CD14-positive monocyte (primary cell): ENCODE data around the gene PMM1. TPM values are rescaled to one million over a fixed set of nuclear protein-coding genes. Genes with fewer than 3 reads are reported as not detected.

ENCODE experiments used
- DNase-seq, 3 donors: peaks; one replicate each; pipeline ENCODE4 v3.0.0-alpha.2; 2011 to 2022
- H2AFZ ChIP-seq: 2 replicates; pipeline ENCODE4 v1.6.0; 2012; ENCODE audit warnings: mild to moderate bottlenecking, low read depth, low read length, inconsistent platforms; ENCODE audit not compliant: insufficient read depth, poor library complexity, severe bottlenecking
- H3K27ac ChIP-seq, 2 donors: 1 replicate in 1 of 2; 2 replicates in 1 of 2; pipeline ENCODE4 v1.5.1; 2012 to 2013; ENCODE audit warnings: low read length in 2 of 2, control low read depth in 1 of 2, inconsistent platforms in 1 of 2, low read depth in 1 of 2, mild to moderate bottlenecking in 1 of 2
- H3K27me3 ChIP-seq, 2 donors: one replicate each; pipeline versions ENCODE4 v1.6.0 to v1.6.1; 2011 to 2013; ENCODE audit warnings: low read length in 2 of 2; ENCODE audit not compliant: control insufficient read depth in 2 of 2, insufficient read depth in 2 of 2
- H3K36me3 ChIP-seq, 2 donors: replicated peaks in 1 of 2; 1 replicate in 1 of 2; 2 replicates in 1 of 2; pipeline versions ENCODE4 v1.5.1 to v1.6.1; 2012 to 2013; ENCODE audit warnings: low read length in 2 of 2, control low read depth in 1 of 2, inconsistent platforms in 1 of 2, mild to moderate bottlenecking in 1 of 2; ENCODE audit not compliant: insufficient read depth in 2 of 2, control insufficient read depth in 1 of 2
- H3K4me1 ChIP-seq, 2 donors: 1 replicate in 1 of 2; 2 replicates in 1 of 2; pipeline versions ENCODE4 v1.5.1 to v1.6.1; 2012 to 2013; ENCODE audit warnings: low read length in 2 of 2, control low read depth in 1 of 2, inconsistent platforms in 1 of 2, mild to moderate bottlenecking in 1 of 2, moderate library complexity in 1 of 2; ENCODE audit not compliant: insufficient read depth in 2 of 2, control insufficient read depth in 1 of 2
- H3K4me2 ChIP-seq: replicated peaks from 2 replicates; pipeline ENCODE3; 2012; ENCODE audit warnings: low read length, moderate library complexity, mild to moderate bottlenecking; ENCODE audit not compliant: poor library complexity, severe bottlenecking; ENCODE audit errors: extremely low read depth
- H3K4me3 ChIP-seq, 3 experiments: fragments of 200-600 bp in 1 of 3; sonication (generic) in 1 of 3; replicated peaks in 1 of 3; 1 replicate in 2 of 3; 2 replicates in 1 of 3; pipeline ENCODE4 v1.5.1; 2011 to 2013; ENCODE audit warnings: low read length in 3 of 3, mild to moderate bottlenecking in 3 of 3, control low read depth in 2 of 3, low read depth in 2 of 3, inconsistent platforms in 1 of 3, moderate library complexity in 1 of 3
- H3K79me2 ChIP-seq: 2 replicates; pipeline ENCODE4 v1.6.0; 2012; ENCODE audit warnings: mild to moderate bottlenecking, control low read depth, inconsistent platforms, low read length, moderate library complexity; ENCODE audit not compliant: insufficient read depth
- H3K9ac ChIP-seq: 2 replicates; pipeline ENCODE4 v1.6.0; 2017; ENCODE audit warnings: low read length, mild to moderate bottlenecking; ENCODE audit not compliant: insufficient read depth, poor library complexity, severe bottlenecking
- H3K9me3 ChIP-seq, 2 donors: replicated peaks in 1 of 2; 1 replicate in 1 of 2; 2 replicates in 1 of 2; pipeline versions ENCODE4 v1.5.1 to v1.6.1; 2012 to 2013; ENCODE audit warnings: low read length in 2 of 2, control low read depth in 1 of 2; ENCODE audit not compliant: control insufficient read depth in 1 of 2, insufficient read depth in 1 of 2
- H4K20me1 ChIP-seq: 2 replicates; pipeline ENCODE4 v1.6.0; 2012; ENCODE audit warnings: mild to moderate bottlenecking, low read length, control low read depth, moderate library complexity; ENCODE audit not compliant: insufficient read depth
- H3K27ac Mint-ChIP-seq, 7 donors: one replicate each; pipeline ENCODE4 v1.8.0; 2020; ENCODE audit warnings: mild to moderate bottlenecking in 7 of 7, mixed read lengths in 7 of 7, moderate library complexity in 6 of 7, inconsistent platforms in 2 of 7
- H3K27me3 Mint-ChIP-seq, 3 donors: one replicate each; pipeline ENCODE4 v1.8.0; 2021 to 2022; ENCODE audit warnings: low read depth in 3 of 3, mild to moderate bottlenecking in 3 of 3, mixed read lengths in 3 of 3, moderate library complexity in 3 of 3, inconsistent platforms in 1 of 3
- H3K36me3 Mint-ChIP-seq, 2 donors: one replicate each; pipeline ENCODE4 v1.8.0; 2020; ENCODE audit warnings: mixed read lengths in 2 of 2, inconsistent platforms in 1 of 2, mild to moderate bottlenecking in 1 of 2
- H3K4me1 Mint-ChIP-seq: one replicate; pipeline ENCODE4 v1.8.0; 2020; ENCODE audit warnings: mild to moderate bottlenecking, mixed read lengths
- H3K4me3 Mint-ChIP-seq, 2 donors: one replicate each; pipeline ENCODE4 v1.8.0; 2020; ENCODE audit warnings: mild to moderate bottlenecking in 2 of 2, mixed read lengths in 2 of 2, moderate library complexity in 1 of 2
- H3K9me3 Mint-ChIP-seq, 7 donors: one replicate each; pipeline ENCODE4 v1.8.0; 2020 to 2022; ENCODE audit warnings: mixed read lengths in 7 of 7, mild to moderate bottlenecking in 6 of 7, moderate library complexity in 6 of 7, inconsistent platforms in 2 of 7
- WGBS: methylation state at CpG from one replicate; pipeline ENCODE4 v1.1.5; 2013; ENCODE audit warnings: missing lambda C conversion rate; ENCODE audit not compliant: insufficient coverage; 5-methylcytosine and 5-hydroxymethylcytosine counted together
- intact Hi-C, 2 donors: fragments of 100-400 bp; cut with micrococcal nuclease; formaldehyde crosslinking; loops; one replicate each; pipeline versions ENCODE4 v1.15.0 to v1.15.1; 2023
- polyA plus RNA-seq, 3 donors: library from polyadenylated mRNA; depleted of rRNA in 1 of 3; unstranded in 2 of 3; stranded (reverse) in 1 of 3; fragments of 300-500 nt in 2 of 3; fragments of >200 nt in 1 of 3; fragmentation: Illumina TruSeq in 2 of 3; gene quantifications; 1 replicate in 2 of 3; 2 replicates in 1 of 3; pipeline ENCODE4 v1.2.3, GENCODE V29; 2012 to 2021
- TF ChIP-seq, protein P1 (sequence below): fragments of 200-600 bp; IDR thresholded peaks from one replicate; pipeline ENCODE4 v1.8.0; 2022; ENCODE audit warnings: antibody characterized with exemption, mild to moderate bottlenecking

The PMM1 gene
- polyA plus RNA-seq, 3 donors, result 15.6 to 32.4 (median 23.5) TPM

DNA sequence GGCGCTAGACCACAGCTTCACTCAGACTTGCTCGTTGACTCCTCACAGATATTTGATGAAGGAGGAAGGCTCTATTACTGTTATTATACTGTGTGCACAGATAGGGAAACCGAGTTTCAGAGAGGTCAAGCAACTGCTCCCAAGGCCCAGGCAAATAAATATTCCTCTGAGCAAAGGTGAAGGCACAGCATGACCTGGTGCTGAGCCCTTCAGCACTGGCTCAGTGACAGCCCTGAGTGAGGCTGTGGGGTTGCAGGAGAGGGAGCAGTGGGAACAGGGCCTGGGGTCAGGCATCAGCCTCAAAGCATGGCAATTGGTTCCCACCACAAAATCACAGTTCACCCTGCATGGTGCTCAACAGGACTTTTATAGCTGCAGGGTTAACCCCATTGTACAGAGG lies 52.4 kb downstream of the PMM1 start:
- H3K27me3 Mint-ChIP-seq, result no peaks in the 10 kb centered on the region

DNA sequence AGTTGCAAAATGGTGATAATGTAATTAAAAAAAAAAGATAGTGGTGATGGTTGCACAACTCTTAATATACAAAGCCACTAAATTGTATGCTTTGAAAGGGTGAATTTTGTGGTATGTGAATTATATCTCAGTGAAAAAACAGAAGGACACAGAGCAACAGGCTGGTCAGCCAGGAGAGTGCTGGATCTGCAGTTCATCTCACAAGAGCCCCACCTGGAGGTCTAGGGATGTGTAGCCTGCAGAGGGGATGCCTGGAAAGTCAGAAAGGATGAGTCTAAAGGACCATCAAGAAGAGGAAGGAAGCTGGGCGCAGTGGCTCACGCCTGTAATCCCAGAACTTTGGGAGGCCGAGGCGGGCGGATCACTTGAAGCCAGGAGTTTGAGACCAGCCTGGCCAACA lies 54.4 kb downstream of the PMM1 start:
- Histone ChIP-seq H3K27me3 (no peaks in the 10 kb centered on the region), H3K9ac (no peak overlapping the region), H4K20me1 (peaks cover 30% of the 10 kb centered on the region), H3K4me2 (no peak overlapping the region), H3K36me3 (peaks cover 35 to 58% of the 10 kb centered on the region in 2 donors), H2AFZ (no peak overlapping the region), H3K4me3 (no peak overlapping the region), H3K27ac (no peak overlapping the region), H3K79me2 (peaks cover 2% of the 10 kb centered on the region), H3K4me1 (no peaks in the 10 kb centered on the region), H3K9me3 (no peaks in the 10 kb centered on the region)
- no peak for DNase-seq
- TF ChIP-seq, protein P1, sequence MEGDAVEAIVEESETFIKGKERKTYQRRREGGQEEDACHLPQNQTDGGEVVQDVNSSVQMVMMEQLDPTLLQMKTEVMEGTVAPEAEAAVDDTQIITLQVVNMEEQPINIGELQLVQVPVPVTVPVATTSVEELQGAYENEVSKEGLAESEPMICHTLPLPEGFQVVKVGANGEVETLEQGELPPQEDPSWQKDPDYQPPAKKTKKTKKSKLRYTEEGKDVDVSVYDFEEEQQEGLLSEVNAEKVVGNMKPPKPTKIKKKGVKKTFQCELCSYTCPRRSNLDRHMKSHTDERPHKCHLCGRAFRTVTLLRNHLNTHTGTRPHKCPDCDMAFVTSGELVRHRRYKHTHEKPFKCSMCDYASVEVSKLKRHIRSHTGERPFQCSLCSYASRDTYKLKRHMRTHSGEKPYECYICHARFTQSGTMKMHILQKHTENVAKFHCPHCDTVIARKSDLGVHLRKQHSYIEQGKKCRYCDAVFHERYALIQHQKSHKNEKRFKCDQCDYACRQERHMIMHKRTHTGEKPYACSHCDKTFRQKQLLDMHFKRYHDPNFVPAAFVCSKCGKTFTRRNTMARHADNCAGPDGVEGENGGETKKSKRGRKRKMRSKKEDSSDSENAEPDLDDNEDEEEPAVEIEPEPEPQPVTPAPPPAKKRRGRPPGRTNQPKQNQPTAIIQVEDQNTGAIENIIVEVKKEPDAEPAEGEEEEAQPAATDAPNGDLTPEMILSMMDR, result no peak
- Mint-ChIP-seq H3K4me3 (no peak overlapping the region), H3K27me3 (no peaks in the 10 kb centered on the region), H3K36me3 (peaks cover 40 to 80% of the 10 kb centered on the region in 2 donors), H3K9me3 (no peaks in the 10 kb centered on the region), H3K4me1 (peaks cover 3% of the 10 kb centered on the region), H3K27ac (peak overlapping the region in 3 of 7 donors; percentile 50 to 74 (median 73))
- intact Hi-C loops, result no loop called here
- WGBS, result 40% methylated on average over 1 of the region's 5 CpGs

More for the DNA sequence above, 52.4 kb downstream of the PMM1 start:
- H3K36me3 Mint-ChIP-seq, result peaks cover 41 to 64% of the 10 kb centered on the region in 2 donors
- H3K4me3 ChIP-seq, result no peak overlapping the region
- no peaks in the 10 kb centered on the region for H3K27me3 ChIP-seq
- intact Hi-C loops, result no loop called here
- H3K79me2 ChIP-seq, result peaks cover 22% of the 10 kb centered on the region
- H4K20me1 ChIP-seq, result peaks cover 26% of the 10 kb centered on the region
- WGBS, result 97% methylated on average over 3 of the region's 3 CpGs
- TF ChIP-seq, protein P1, result no peak
- H3K9me3 Mint-ChIP-seq, result no peaks in the 10 kb centered on the region
- H3K4me1 Mint-ChIP-seq, result peaks cover 9% of the 10 kb centered on the region
- H3K27ac ChIP-seq, result no peak overlapping the region
- H3K4me2 ChIP-seq, result no peak overlapping the region
- H3K9me3 ChIP-seq, result no peaks in the 10 kb centered on the region
- no peak overlapping the region for H3K27ac Mint-ChIP-seq
- no peak for DNase-seq
- no peaks in the 10 kb centered on the region for H3K4me1 ChIP-seq
- peaks cover 17 to 49% of the 10 kb centered on the region in 2 donors for H3K36me3 ChIP-seq
- H3K4me3 Mint-ChIP-seq, result no peak overlapping the region
- H2AFZ ChIP-seq, result no peak overlapping the region
- no peak overlapping the region for H3K9ac ChIP-seq
